Glomerular endothelial cell (primary cell): ENCODE data around the gene KIF19. TPM values are rescaled to one million over a fixed set of nuclear protein-coding genes. Genes with fewer than 3 reads are reported as not detected.

Source experiments
- DNase-seq: peaks from one replicate; pipeline ENCODE4 v3.0.0-alpha.2; 2011; ENCODE audit warnings: low read depth, low spot score; ENCODE audit errors: extremely low read depth
- total RNA-seq: library from RNA; depleted of rRNA; stranded (reverse); fragments of >200 nt; gene quantifications from 2 replicates; pipeline ENCODE4 v1.2.3, GENCODE V29; 2015

KIF19 gene
- total RNA-seq, 1 donor from 2014 or later: 17.2 TPM

DNA sequence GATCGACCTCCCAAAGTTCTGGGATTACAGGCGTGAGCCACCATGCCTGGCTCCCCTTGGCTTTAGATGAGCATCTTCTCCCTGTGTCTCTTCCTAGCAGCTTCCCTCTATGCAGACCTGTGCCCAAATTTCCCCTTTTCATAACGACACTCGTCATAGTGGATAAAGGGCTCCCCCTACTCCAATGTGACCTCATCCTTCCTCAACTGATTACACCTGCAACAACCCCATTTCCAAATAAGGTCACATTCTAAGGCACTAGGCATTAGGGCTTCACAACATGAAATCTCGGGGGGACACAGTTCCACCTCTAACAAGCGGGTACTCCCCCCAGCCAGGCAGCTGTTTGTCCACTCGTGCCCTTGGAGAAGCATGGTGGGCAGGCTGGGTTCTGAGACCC is 10.3 kb downstream of the KIF19 start:
- no peak for DNase-seq

- no peak for DNase-seq
Measured at GRCh38 chr17:74337834-74338500, 11.9 kb downstream of the KIF19 start.

DNA sequence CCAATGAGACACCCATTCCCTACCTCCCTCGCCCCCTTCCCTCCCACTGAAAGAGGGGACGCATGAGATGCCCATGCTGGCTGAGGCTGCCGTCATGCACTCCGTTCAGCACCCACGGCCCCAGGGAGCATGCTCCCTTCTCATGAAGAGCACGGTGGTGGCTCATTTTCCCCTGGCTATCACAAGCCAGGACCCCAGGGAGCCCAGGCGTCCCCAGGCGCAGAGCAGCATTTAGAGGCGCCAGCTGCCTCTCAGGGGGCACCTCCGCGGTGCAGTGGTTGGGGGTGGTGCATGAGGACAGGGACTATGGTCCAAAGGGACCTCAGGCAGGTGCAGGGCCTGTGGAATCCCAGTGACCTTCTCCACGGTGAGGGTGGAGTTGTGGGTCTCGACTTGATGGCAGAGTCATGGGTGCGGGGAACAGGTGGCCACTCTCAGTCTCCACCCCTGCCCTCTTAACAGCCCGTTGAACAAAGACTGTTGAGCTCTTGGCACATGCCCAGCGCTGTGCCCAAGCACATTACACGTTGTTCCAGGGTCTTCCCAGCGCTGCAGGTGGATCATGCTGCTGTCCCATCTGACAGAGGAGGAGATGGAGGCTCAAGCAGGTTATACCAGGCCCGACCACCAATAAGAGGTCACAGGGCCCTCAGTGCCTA is 13.6 kb downstream of the KIF19 start:
- no peak for DNase-seq

DNA sequence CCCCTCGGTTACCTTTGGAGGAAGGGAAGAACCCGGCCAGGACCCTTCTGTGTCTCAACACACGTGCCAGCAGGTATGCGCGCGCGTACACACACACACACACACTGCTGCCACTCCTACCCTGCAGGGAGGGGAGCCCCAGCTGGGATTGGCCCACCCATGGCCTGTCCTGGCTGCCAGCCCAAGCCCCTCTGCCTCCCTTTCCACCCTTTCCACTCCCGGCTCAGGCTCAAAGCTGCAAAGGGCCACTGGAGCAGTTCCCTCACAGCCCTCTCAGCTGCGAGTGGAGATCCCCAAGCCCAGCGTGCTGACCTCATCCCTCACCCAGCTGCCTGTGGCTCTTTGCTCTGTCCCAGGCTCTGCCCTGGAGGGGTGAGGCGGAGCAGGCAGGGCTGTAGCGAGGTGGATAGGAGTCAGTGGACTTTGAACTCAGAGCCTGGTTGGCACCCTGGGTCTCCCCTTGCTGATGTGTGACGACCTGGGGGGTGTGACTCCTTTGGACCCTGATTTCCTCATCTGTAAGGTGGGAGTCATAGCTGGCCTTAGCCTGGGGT is 14.5 kb downstream of the KIF19 start:
- no peak for DNase-seq

DNA sequence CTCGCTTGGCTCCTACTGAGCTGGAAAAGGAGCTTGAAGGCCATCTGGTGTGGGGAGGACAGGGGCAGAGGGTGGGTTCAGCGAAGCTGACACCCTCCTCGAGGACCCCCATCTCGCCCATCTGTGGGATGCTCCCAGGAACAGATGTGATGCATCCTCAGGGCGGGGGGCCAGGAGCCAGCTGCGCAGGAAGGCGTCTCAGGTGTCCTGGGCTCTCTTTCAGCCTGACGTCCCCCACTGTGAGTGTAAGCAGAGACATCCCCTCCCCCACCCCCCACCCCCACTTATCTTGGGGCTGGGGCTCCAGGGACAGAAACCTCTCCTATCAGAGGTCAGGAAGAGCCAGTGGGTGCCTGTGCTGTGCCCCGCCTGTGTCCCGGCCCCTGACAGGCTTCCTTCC is 16.2 kb downstream of the KIF19 start:
- DNase-seq: no peak

DNA sequence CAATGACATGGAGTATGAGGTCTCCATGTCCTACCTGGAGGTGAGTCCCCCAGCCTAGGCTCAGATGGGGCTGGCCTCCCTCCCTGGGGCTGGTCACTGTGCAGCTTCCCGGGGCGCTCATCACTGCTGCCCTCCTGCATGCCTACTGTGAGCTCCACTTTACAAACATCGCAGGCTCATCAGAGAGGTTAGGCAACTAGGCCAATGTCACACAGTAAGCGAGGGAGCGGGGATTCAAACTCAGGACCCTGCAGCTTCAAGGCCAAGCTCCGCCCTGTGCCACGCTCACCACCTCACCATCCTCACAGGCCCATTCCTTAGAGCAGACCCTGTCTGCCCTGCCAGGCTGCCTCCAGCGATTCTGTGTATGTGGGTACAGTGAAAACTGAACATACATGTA is 17.1 kb downstream of the KIF19 start:
- DNase-seq: no peak

- DNase-seq: no peak
Measured at GRCh38 chr17:74343526-74344284, 17.7 kb downstream of the KIF19 start.

- no peak for DNase-seq
Measured at GRCh38 chr17:74344658-74345057, 18.6 kb downstream of the KIF19 start.

DNA sequence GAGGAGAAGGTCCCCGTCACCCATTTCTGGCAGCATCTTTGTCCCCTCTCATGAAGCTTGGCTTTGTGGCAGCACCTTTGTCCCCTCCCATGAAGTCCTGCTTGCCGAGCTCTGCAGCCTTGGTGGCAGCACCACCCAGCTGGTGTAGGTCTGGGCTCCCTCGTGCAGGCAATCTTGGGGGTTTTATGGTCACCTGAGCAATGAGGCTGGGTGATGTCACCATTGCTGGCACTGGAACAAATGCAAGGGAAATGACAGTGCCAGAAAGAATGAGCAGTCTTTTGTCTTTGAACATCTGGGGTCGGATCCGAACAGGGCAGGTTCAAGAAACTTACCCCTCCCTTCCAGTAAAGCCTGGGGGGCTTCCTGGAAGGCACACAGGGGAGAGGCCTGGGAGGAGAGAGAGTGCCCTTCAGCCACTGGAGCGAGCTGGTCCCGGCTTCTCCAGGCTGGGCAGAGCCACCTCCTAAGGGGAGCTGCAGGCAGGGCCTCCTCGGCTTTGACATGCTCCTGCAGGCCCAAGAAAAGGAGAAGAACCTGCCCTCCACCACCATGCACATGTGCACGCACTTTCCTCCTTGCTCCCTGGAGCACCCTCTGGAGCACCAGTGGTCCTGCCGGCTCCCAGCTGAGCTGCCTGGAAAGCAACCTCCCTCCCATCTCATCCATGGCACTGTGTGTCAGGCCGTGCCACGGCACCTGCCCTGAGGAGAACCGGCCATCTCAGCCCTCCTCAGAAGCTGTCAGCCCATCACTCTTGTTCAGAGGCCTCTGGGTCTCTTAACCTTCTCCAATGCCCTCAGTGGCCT is 19.6 kb downstream of the KIF19 start:
- no peak for DNase-seq

GRCh38 chr17:74347646-74348045 is 21.6 kb downstream of the KIF19 start:
- DNase-seq: no peak

GRCh38 chr17:74349120-74349519 is 23.1 kb downstream of the KIF19 start:
- DNase-seq: no peak

- DNase-seq: no peak
Measured at GRCh38 chr17:74350486-74350885, 24.5 kb downstream of the KIF19 start.

DNA sequence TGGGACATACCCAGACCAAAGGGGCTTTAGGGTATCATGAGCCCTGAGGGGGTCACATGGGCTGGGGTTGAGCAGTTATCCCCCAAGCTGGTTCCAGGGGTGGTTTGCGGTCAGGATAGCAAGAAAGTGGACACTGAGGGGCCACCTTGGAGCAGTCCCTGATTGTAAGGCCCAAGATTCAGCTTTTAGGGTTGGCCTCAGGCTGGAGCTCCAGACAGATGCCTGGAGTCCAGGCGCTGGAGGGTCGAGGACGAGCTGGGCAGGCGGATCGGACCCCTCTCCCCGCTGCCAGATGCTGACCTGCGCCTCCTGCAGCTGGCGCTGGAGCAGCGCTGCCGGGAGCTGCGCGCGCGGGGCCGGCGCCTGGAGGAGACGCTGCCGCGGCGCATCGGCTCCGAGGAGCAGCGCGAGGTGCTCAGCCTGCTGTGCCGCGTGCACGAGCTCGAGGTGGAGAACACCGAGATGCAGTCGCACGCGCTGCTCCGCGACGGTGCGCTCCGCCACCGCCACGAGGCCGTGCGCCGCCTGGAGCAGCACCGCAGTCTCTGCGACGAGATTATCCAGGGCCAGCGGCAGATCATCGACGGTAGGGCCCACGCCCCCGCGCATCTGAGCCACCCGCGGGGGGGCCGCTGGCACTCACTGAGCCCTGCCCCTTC is 25.7 kb downstream of the KIF19 start:
- no peak for DNase-seq

GRCh38 chr17:74353446-74354060 is 27.5 kb downstream of the KIF19 start:
- no peak for DNase-seq

GRCh38 chr17:74354123-74354522 is 28.1 kb downstream of the KIF19 start:
- no peak for DNase-seq

DNA sequence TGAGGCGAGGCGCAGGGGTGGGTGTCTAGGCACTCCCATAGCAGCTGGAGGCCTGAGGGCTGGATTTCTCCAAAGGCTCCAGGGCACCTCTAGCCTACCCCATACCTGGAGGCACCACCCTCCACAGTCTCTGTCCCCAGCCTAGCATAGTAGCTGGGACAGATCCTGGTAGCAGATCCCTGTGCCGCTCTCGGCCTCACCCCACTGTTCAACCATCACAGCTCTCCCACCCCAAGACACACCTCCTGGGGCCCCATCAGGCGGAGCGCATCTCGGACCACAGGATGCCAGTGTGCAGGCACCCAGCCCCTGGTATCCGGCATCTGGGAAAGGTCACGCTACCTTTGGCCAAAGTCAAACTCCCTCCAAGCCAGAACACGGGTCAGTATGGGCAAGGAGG is 28.5 kb downstream of the KIF19 start:
- DNase-seq: no peak

DNA sequence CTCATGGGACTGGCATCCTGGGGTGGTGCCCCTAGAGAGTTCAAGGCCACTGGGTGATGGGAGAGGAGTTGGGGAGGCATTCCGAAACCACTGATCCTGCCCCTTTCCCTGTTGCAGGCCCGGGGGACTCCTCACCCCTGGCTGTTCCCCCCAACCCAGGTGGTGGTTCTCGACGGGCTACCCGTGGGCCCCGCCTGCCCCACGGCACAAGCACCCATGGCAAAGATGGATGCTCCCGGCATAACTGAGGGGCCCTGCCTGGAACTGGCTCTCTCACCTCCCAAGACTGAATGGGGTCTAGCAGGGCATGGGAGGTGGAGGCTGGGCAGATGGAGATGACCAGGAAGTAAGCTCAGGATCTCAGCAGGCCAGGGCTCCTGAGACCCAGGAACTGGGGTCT is 29.0 kb downstream of the KIF19 start:
- DNase-seq: no peak

- DNase-seq: no peak
Measured at GRCh38 chr17:74356646-74357465, 30.8 kb downstream of the KIF19 start.

GRCh38 chr17:74357466-74357809 is 31.4 kb downstream of the KIF19 start:
- no peak for DNase-seq
